ENCODE data around the gene SLC49A3.
"Not testable (repeated sequence)": the region's sequence is repeated elsewhere in the genome, so short reads cannot be mapped to it uniquely, and the experiment has no call there.

The SLC49A3 gene

DNA sequence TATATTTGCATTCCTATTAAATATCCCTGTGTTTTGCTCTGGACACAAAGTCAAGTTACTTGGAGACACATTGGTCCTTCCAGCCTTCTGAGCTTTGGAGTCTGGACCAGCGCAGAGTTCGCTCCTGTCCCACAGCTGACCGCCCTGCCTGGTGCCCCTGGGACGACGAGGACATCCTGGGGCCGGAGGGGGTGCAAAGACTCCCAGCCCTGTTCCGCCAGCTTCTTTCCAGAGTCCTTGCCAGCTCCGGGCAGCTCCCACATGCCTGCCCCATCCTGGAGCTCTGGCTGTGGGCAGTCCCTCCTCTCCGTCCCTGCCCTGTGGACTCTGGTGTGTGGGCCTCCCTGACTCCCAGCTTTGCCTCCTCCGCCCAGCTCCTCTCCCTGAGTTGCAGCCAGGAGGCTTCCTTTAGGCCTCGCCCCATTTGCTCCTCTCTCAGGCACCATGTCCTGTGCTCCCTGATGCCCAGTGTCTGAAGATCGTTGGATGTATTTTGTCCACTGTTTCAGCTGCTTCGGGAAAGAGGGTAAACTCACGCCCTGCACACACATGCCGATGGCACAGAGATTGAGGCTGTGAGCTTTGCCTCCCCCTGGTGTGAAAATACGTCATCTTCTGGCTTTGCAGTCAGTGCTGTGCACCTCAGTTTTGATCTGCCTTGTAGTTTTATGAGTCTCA is 11.8 kb upstream of the SLC49A3 start:
- Mint-ChIP-seq H3K9me3 (no peaks in the 10 kb centered on the region), H3K4me3 (no peak overlapping the region), H3K27me3 (peaks cover 21% of the 10 kb centered on the region), H3K36me3 (peaks cover 4% of the 10 kb centered on the region), H3K27ac (peak overlapping the region; percentile 12), H3K4me1 (peaks cover 24% of the 10 kb centered on the region)
- CTCF ChIA-PET = interaction anchor here (0.5 to 2.0 kb wide), 3 partner anchors 9 to 16 kb away, joined by 3 to 17 read pairs (median 5); no protein-coding TSS in a partner anchor
- no peak for DNase-seq

DNA sequence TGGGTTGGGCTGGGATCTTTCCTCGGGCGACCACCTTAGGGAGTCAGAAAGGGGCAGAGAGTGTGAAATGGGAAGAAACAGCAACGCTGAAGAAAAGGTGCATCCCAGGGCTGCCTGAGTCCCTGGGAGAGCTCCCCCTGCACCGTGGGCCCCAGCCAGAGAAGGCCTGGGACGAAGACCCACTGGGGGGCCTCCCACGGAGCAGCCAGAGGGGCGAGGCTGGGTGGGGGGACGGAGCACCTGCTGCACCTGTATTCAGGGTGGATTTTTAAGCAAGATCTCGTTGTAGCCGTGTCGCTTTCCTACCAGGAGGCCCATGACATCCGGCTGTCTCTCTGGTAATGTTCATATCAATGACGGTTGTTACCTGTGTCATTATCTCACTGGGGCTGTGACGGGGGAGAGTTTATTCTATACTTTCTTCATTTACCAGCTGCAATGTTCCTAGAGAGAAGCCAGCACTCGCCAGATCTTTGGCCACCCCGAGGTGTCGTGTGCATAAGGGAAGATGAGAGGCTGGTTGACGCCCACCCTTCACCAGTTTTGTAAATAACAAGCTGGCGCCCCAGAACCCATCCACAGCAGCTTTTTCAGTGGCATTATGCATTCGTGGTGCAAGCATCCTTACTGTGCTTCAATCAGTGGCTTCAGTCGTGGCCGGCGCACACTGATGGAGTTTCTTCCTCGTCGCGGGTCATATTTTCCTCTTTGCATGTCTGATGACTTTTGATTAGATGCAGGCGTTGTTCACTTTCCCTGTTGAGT is 11.0 kb upstream of the SLC49A3 start:
- H3K36me3 Mint-ChIP-seq = peaks cover 4% of the 10 kb centered on the region
- H3K9me3 Mint-ChIP-seq = no peaks in the 10 kb centered on the region
- H3K4me3 Mint-ChIP-seq = no peak overlapping the region
- CTCF ChIA-PET = interaction anchor here (0.5 to 2.0 kb wide), 3 partner anchors 10 to 15 kb away, joined by 3 to 17 read pairs (median 5); no protein-coding TSS in a partner anchor
- H3K27ac Mint-ChIP-seq = peak overlapping the region; percentile 91
- DNase-seq = no peak
- H3K4me1 Mint-ChIP-seq = peaks cover 21% of the 10 kb centered on the region
- peaks cover 29% of the 10 kb centered on the region for H3K27me3 Mint-ChIP-seq

GRCh38 chr4:694341-694940 is 5.5 kb upstream of the SLC49A3 start:
- H3K36me3 Mint-ChIP-seq, H3K27ac Mint-ChIP-seq, CTCF ChIA-PET, H3K4me1 Mint-ChIP-seq, DNase-seq, H3K4me3 Mint-ChIP-seq, H3K9me3 Mint-ChIP-seq: not testable (repeated sequence)
- peaks cover 52% of the 10 kb centered on the region for H3K27me3 Mint-ChIP-seq

DNA sequence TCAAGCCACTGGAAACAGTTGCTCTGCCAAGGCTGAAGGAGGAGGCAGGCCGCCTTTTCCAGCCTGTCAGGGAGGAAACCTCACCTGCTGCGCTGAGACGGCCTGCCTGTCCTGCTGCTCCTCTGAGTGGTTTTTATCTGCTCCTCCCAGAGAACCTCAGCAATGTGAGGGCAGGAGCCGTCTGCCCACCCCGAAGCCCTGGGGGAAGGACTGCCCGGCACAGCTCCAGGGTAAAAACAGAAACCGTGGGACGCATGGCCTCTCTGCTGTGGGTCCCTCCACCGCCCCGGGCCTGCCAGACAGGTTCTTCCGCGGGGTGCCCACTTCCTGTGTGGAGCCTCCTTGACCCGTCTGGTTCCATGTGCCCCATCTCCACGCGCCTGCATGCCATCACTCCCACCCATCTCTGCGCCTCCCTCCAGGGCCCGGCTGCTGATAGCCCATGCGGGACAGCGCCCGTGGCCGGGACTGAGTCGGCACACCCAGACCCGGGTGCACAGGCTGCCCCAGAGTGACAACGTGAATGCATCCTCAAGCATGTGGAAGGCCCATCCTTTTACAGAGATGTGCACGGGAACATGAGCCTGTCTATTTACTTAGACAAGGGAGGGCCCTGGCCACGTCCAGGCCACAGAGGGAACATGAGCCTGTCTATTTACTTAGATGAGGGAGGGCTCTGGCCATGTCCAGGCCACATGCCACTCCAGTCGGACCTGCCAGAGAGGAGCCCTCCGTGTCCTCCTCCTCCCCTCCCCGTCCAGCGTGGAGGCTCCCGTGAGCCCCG is 4.0 kb upstream of the SLC49A3 start:
- CTCF ChIA-PET = no interaction called here
- peak; percentile 20 for DNase-seq
- H3K36me3 Mint-ChIP-seq = no peaks in the 10 kb centered on the region
- H3K27me3 Mint-ChIP-seq = peaks cover 58% of the 10 kb centered on the region
- H3K4me1 Mint-ChIP-seq = no peaks in the 10 kb centered on the region
- H3K4me3 Mint-ChIP-seq = no peak overlapping the region
- H3K27ac Mint-ChIP-seq = no peak overlapping the region
- H3K9me3 Mint-ChIP-seq = no peaks in the 10 kb centered on the region

DNA sequence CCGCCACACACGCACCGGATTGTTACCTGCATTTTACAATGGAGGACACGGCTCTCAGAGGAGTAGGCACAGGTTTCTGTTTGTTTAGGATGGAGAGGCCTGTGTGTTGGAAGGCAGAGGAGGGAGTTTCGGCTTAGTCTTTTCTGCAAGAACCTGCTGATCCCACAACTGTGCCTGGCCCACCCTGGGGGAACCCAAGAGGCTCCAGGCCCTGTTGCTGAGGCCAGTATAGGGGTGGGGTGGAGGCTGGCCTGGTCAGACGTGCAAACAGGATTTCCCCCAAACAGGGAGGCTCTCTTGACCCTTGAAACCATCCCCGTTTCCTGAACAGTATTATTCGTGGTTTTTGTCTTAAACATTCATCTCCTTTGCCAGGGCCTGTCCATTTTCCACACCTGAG is 772 bp upstream of the SLC49A3 start:
- no peak overlapping the region for H3K4me3 Mint-ChIP-seq
- DNase-seq = peak; percentile 18
- peaks cover 55% of the 10 kb centered on the region for H3K27me3 Mint-ChIP-seq
- CTCF ChIA-PET = no interaction called here
- H3K9me3 Mint-ChIP-seq = no peaks in the 10 kb centered on the region
- no peaks in the 10 kb centered on the region for H3K4me1 Mint-ChIP-seq
- no peak overlapping the region for H3K27ac Mint-ChIP-seq
- no peaks in the 10 kb centered on the region for H3K36me3 Mint-ChIP-seq

DNA sequence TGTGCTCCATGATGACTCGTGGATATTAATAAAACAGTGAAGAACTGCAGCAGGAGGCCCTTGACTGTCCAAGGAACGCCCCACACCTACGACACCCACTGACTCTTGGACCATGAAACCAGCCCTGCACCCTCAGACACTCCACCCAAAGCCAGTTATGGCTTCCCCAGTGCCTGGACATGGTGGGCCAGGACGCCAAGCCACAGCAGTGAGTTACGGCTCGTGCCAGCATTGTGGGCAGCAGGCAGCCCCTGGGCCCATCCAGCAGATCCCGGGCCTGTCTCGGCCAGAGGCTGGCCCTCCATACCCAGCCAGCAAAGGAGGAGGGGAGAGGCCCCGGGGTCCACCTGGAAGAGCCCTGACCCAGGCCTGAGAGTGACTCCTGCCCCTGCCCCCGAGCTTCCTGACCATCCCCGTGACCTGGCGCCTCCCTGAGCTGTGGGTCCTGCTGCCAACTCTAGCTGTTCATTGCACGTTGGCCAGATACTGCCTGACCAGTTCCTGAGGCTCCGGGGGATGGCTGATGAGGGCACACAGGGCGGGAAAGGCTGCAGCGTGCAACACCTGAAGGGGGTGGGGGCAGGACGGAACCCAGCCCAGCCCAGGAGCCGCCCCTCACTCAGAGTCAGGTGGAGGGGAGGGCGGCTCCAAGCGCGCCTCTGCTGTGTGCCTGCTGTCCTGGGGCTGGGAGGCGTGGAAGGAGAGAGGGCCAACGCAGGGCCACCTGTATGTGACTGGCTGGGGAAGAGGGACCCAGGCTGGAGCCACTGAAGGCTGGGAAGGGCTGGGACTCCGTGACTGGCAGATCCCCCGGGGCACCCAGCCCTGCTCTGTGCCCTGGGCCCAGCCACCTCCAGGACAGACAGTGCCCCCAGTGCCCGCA is 739 bp downstream of the SLC49A3 start:
- Mint-ChIP-seq H3K4me3 (no peak overlapping the region), H3K9me3 (no peaks in the 10 kb centered on the region), H3K27ac (no peak overlapping the region), H3K27me3 (peaks cover 49% of the 10 kb centered on the region), H3K36me3 (no peaks in the 10 kb centered on the region), H3K4me1 (no peaks in the 10 kb centered on the region)
- peak; percentile 18 for DNase-seq
- CTCF ChIA-PET = interaction anchor here (1.3 kb wide), 1 partner anchor 14 kb away, joined by 4 read pairs; the partner anchor contains the start of genes ATP5ME and MYL5

GRCh38 chr4:687048-687970 is 1.6 kb downstream of the SLC49A3 start:
- Mint-ChIP-seq H3K27ac (no peak overlapping the region), H3K4me3 (no peak overlapping the region), H3K9me3 (no peaks in the 10 kb centered on the region), H3K27me3 (peaks cover 45% of the 10 kb centered on the region), H3K4me1 (no peaks in the 10 kb centered on the region), H3K36me3 (no peaks in the 10 kb centered on the region)
- DNase-seq = no peak
- CTCF ChIA-PET = interaction anchor here (1.3 kb wide), 1 partner anchor 14 kb away, joined by 4 read pairs; the partner anchor contains the start of genes ATP5ME and MYL5

- CTCF ChIA-PET = interaction anchor here (3.1 kb wide), 1 partner anchor 14 kb away, joined by 17 read pairs; no protein-coding TSS in a partner anchor
- DNase-seq = no peak
These were observed 2.4 kb downstream of the SLC49A3 start for GRCh38 chr4:686413-687040.

GRCh38 chr4:685679-686412 is 3.1 kb downstream of the SLC49A3 start:
- H3K36me3 Mint-ChIP-seq = no peaks in the 10 kb centered on the region

More at GRCh38 chr4:686413-687040, 2.4 kb downstream of the SLC49A3 start:
- H3K4me3 Mint-ChIP-seq = no peak overlapping the region
- H3K9me3 Mint-ChIP-seq = no peaks in the 10 kb centered on the region
- peaks cover 42% of the 10 kb centered on the region for H3K27me3 Mint-ChIP-seq
- no peaks in the 10 kb centered on the region for H3K4me1 Mint-ChIP-seq
- H3K27ac Mint-ChIP-seq = no peak overlapping the region
- no peaks in the 10 kb centered on the region for H3K36me3 Mint-ChIP-seq

DNA sequence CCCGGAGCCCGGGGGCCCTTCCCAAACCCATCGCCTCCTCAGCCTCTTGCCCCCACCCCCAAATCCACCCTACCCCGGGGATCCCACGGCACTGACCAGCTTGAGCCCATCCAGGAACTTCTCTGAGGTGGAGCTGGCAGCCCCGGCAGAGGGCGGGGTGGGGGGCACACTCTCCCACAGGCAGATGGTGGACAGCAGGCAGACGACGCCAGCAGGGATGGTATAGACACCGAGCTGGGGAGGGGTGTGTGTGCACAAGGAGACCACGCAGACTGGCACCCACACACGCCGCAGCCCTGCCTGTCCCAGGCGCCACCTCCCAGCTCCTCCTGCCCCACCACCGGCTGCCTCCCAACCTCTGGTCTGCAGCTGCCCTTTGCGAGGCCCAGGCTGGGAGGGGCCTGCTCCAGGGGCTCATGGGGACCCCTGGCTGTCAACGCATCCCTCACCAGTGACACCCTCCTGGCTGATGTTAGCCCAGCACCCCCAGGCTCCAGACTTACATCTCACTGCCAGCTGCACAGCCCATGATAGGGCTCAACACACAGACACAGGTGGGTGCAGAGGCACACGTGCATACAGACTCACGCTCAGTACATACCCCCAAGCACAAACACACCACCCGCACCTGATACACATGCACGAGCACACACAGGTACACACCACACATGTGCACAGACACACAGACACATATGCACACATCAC is 4.2 kb downstream of the SLC49A3 start:
- CTCF ChIA-PET = interaction anchor here (1.4 to 3.1 kb wide), 4 partner anchors 10 to 49 kb away, joined by 4 to 18 read pairs (median 11); partner anchors contain the start of genes ATP5ME and MYL5
- Mint-ChIP-seq H3K36me3 (no peaks in the 10 kb centered on the region), H3K27ac (no peak overlapping the region), H3K9me3 (no peaks in the 10 kb centered on the region), H3K4me3 (no peak overlapping the region), H3K4me1 (peaks cover 6% of the 10 kb centered on the region), H3K27me3 (peaks cover 43% of the 10 kb centered on the region)
- DNase-seq = no peak

More at GRCh38 chr4:685679-686412, 3.1 kb downstream of the SLC49A3 start:
- H3K9me3 Mint-ChIP-seq = no peaks in the 10 kb centered on the region
- CTCF ChIA-PET = interaction anchor here (3.1 kb wide), 1 partner anchor 15 kb away, joined by 17 read pairs; no protein-coding TSS in a partner anchor
- peaks cover 43% of the 10 kb centered on the region for H3K27me3 Mint-ChIP-seq
- DNase-seq = no peak
- peaks cover under 1% of the 10 kb centered on the region for H3K4me1 Mint-ChIP-seq
- no peak overlapping the region for H3K27ac Mint-ChIP-seq
- H3K4me3 Mint-ChIP-seq = no peak overlapping the region
